HEK293 (cell line): Measurements from ENCODE around the gene GAS5.

Experiments
- AEBP2 ChIP-seq: fragments of 450-650 bp; formaldehyde crosslinking; IDR thresholded peaks from 2 replicates; pipeline ENCODE4 v1.5.1; 2016; ENCODE audit warnings: missing biosample characterization, missing genetic modification characterization, borderline replicate concordance
- GLI2 ChIP-seq: fragments of 450-650 bp; formaldehyde crosslinking; IDR thresholded peaks from 2 replicates; pipeline ENCODE4; 2017; ENCODE audit warnings: missing biosample characterization, missing genetic modification characterization, low read depth, borderline replicate concordance
- OVOL3 ChIP-seq: fragments of 450-650 bp; formaldehyde crosslinking; IDR thresholded peaks from 2 replicates; pipeline ENCODE4 v1.5.1; 2016; ENCODE audit warnings: missing biosample characterization, missing genetic modification characterization
- ZBTB26 ChIP-seq: fragments of 450-650 bp; formaldehyde crosslinking; optimal IDR thresholded peaks from 2 replicates; pipeline ENCODE3; 2016; ENCODE audit warnings: missing biosample characterization, mild to moderate bottlenecking, missing genetic modification characterization
- ZBTB44 ChIP-seq: fragments of 450-650 bp; IDR thresholded peaks from 2 replicates; pipeline ENCODE4 v1.5.1; 2018; ENCODE audit warnings: missing biosample characterization, mild to moderate bottlenecking, missing genetic modification characterization
- ZBTB6 ChIP-seq: fragments of 450-650 bp; formaldehyde crosslinking; IDR thresholded peaks from 2 replicates; pipeline ENCODE4 v1.5.1; 2017; ENCODE audit warnings: missing biosample characterization, missing genetic modification characterization
- ZFHX2 ChIP-seq: fragments of 450-650 bp; formaldehyde crosslinking; conservative IDR thresholded peaks from 2 replicates; pipeline ENCODE4 v1.5.1; 2016; ENCODE audit warnings: missing biosample characterization, missing genetic modification characterization
- ZNF2 ChIP-seq: fragments of 450-650 bp; formaldehyde crosslinking; IDR thresholded peaks from 2 replicates; pipeline ENCODE4 v1.5.1; 2016; ENCODE audit warnings: missing biosample characterization, missing genetic modification characterization
- ZNF202 ChIP-seq: fragments of 450-650 bp; formaldehyde crosslinking; IDR thresholded peaks from 2 replicates; pipeline ENCODE4 v1.5.1; 2016; ENCODE audit warnings: missing biosample characterization, missing genetic modification characterization, borderline replicate concordance
- ZNF24 ChIP-seq: fragments of 450-650 bp; formaldehyde crosslinking; IDR thresholded peaks from 2 replicates; pipeline ENCODE4 v1.5.1; 2016; ENCODE audit warnings: missing biosample characterization, missing genetic modification characterization
- ZNF280C ChIP-seq: fragments of 450-650 bp; formaldehyde crosslinking; IDR thresholded peaks from 2 replicates; pipeline ENCODE4 v1.5.1; 2016; ENCODE audit warnings: missing biosample characterization, missing genetic modification characterization
- ZNF324 ChIP-seq: fragments of 450-650 bp; formaldehyde crosslinking; IDR thresholded peaks from 2 replicates; pipeline ENCODE4 v1.5.1; 2016; ENCODE audit warnings: missing biosample characterization, missing genetic modification characterization
- ZNF362 ChIP-seq: fragments of 450-650 bp; formaldehyde crosslinking; IDR thresholded peaks from 2 replicates; pipeline ENCODE4 v1.5.1; 2016; ENCODE audit warnings: missing biosample characterization, missing genetic modification characterization
- ZNF423 ChIP-seq: fragments of 450-650 bp; formaldehyde crosslinking; IDR thresholded peaks from 2 replicates; pipeline ENCODE4 v1.5.1; 2016; ENCODE audit warnings: missing biosample characterization, missing genetic modification characterization
- ZNF449 ChIP-seq: fragments of 450-650 bp; formaldehyde crosslinking; IDR thresholded peaks from 2 replicates; pipeline ENCODE4 v1.5.1; 2017; ENCODE audit warnings: missing biosample characterization, mild to moderate bottlenecking, missing genetic modification characterization, moderate library complexity
- ZNF48 ChIP-seq: fragments of 450-650 bp; formaldehyde crosslinking; IDR thresholded peaks from 2 replicates; pipeline ENCODE4 v1.5.1; 2016; ENCODE audit warnings: missing biosample characterization, missing genetic modification characterization
- ZNF501 ChIP-seq: fragments of 450-650 bp; formaldehyde crosslinking; IDR thresholded peaks from 2 replicates; pipeline ENCODE4 v1.5.1; 2016; ENCODE audit warnings: missing biosample characterization, missing genetic modification characterization
- ZNF510 ChIP-seq: fragments of 450-650 bp; formaldehyde crosslinking; IDR thresholded peaks from 2 replicates; pipeline ENCODE4 v1.5.1; 2018; ENCODE audit warnings: mild to moderate bottlenecking, missing genetic modification characterization, missing biosample characterization; ENCODE audit not compliant: insufficient replicate concordance
- ZNF549 ChIP-seq: fragments of 450-650 bp; IDR thresholded peaks from 2 replicates; pipeline ENCODE4 v1.5.1; 2018; ENCODE audit warnings: missing biosample characterization, missing genetic modification characterization, mild to moderate bottlenecking, inconsistent platforms, moderate library complexity
- ZNF701 ChIP-seq: fragments of 450-650 bp; formaldehyde crosslinking; IDR thresholded peaks from 2 replicates; pipeline ENCODE4 v1.5.1; 2016; ENCODE audit warnings: missing biosample characterization, missing genetic modification characterization
- ZNF776 ChIP-seq: fragments of 450-650 bp; formaldehyde crosslinking; IDR thresholded peaks from 2 replicates; pipeline ENCODE4 v1.5.0; 2017; ENCODE audit warnings: missing biosample characterization, missing genetic modification characterization, borderline replicate concordance
- TF ChIP-seq, protein P1 (sequence below): fragments of 450-650 bp; formaldehyde crosslinking; IDR thresholded peaks from 2 replicates; pipeline ENCODE4 v1.5.1; 2016; ENCODE audit warnings: missing biosample characterization, missing genetic modification characterization
- TF ChIP-seq, protein P2 (sequence below): fragments of 450-650 bp; formaldehyde crosslinking; IDR thresholded peaks from 2 replicates; pipeline ENCODE4 v1.5.1; 2016; ENCODE audit warnings: missing biosample characterization, missing genetic modification characterization
- TF ChIP-seq, protein P3 (sequence below): fragments of 450-650 bp; formaldehyde crosslinking; IDR thresholded peaks from 2 replicates; pipeline ENCODE4 v1.5.1; 2016; ENCODE audit warnings: missing biosample characterization, missing genetic modification characterization

Gene GAS5

DNA sequence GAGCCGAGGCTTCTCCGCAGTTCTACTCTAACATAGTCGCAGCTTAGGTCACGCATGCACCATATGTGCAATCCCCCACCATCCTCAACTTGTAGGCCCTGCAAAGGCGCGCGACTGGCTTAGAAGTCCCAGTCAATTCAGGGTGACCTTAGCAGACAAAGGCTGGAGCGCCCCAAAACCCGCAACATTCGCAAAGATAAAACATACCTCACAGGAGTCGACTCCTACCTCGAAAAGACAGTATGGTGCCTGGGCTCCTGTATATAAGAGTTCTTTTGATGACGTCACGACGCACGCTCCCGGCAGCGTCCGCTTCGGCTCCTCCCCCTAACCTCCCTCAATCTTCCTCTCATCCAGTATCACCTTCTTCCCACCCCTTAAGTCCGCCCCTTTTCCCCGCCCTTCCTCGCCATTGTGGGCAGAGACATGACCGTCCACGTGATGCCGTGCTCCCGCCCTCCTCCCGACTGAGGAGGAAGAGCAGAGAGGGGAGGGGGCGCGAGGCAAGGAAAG lies at the start of gene GAS5 (continued):
- TF ChIP-seq, protein P1, sequence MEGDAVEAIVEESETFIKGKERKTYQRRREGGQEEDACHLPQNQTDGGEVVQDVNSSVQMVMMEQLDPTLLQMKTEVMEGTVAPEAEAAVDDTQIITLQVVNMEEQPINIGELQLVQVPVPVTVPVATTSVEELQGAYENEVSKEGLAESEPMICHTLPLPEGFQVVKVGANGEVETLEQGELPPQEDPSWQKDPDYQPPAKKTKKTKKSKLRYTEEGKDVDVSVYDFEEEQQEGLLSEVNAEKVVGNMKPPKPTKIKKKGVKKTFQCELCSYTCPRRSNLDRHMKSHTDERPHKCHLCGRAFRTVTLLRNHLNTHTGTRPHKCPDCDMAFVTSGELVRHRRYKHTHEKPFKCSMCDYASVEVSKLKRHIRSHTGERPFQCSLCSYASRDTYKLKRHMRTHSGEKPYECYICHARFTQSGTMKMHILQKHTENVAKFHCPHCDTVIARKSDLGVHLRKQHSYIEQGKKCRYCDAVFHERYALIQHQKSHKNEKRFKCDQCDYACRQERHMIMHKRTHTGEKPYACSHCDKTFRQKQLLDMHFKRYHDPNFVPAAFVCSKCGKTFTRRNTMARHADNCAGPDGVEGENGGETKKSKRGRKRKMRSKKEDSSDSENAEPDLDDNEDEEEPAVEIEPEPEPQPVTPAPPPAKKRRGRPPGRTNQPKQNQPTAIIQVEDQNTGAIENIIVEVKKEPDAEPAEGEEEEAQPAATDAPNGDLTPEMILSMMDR (tag by site-specific recombination), result no peak
- TF ChIP-seq ZNF423 (tag by site-specific recombination) (no peak), ZNF324 (tag by site-specific recombination) (peak; percentile 69), AEBP2 (tag by site-specific recombination) (no peak), ZNF362 (tag by site-specific recombination) (no peak), ZNF48 (no peak), ZNF24 (tag by site-specific recombination) (peak; percentile 40), ZNF280C (no peak), OVOL3 (no peak), ZNF501 (tag by site-specific recombination) (peak; percentile 91), ZNF449 (tag by site-specific recombination) (no peak; the same call in 1 of the 2 replicates), GLI2 (no peak), ZFHX2 (no peak), ZBTB26 (peak; percentile 55), ZBTB44 (peak; percentile 54; the same call in 1 of the 2 replicates), ZNF2 (tag by site-specific recombination) (peak; percentile 95), ZNF202 (tag by site-specific recombination) (no peak), ZBTB6 (tag by site-specific recombination) (no peak; the same call in 1 of the 2 replicates), ZNF549 (tag by site-specific recombination) (no peak), ZNF510 (tag by site-specific recombination) (no peak), ZNF701 (tag by site-specific recombination) (no peak), ZNF776 (tag by site-specific recombination) (no peak)
- TF ChIP-seq, protein P2, sequence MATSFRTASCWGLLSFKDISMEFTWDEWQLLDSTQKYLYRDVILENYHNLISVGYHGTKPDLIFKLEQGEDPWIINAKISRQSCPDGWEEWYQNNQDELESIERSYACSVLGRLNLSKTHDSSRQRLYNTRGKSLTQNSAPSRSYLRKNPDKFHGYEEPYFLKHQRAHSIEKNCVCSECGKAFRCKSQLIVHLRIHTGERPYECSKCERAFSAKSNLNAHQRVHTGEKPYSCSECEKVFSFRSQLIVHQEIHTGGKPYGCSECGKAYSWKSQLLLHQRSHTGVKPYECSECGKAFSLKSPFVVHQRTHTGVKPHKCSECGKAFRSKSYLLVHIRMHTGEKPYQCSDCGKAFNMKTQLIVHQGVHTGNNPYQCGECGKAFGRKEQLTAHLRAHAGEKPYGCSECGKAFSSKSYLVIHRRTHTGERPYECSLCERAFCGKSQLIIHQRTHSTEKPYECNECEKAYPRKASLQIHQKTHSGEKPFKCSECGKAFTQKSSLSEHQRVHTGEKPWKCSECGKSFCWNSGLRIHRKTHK (tag by site-specific recombination), result no peak
- TF ChIP-seq, protein P3, sequence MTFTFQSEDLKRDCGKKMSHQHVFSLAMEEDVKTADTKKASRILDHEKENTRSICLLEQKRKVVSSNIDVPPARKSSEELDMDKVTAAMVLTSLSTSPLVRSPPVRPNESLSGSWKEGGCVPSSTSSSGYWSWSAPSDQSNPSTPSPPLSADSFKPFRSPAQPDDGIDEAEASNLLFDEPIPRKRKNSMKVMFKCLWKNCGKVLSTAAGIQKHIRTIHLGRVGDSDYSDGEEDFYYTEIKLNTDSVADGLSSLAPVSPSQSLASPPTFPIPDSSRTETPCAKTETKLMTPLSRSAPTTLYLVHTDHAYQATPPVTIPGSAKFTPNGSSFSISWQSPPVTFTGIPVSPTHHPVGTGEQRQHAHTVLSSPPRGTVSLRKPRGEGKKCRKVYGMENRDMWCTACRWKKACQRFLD, result no peak
